Gastrocnemius medialis (tissue), 4 donors: ENCODE data around the gene PCDHGC3. TPM values are rescaled to one million over a fixed set of nuclear protein-coding genes. Genes with fewer than 3 reads are reported as not detected.

Experiments used
- ATAC-seq, 2 donors: fragments of 150-250 bp; one replicate each; pipeline ENCODE4 v1.9.1; 2016
- DNase-seq, 2 donors: peaks; one replicate each; pipeline ENCODE4 v3.0.0-alpha.2; 2019
- H3K27ac ChIP-seq, 4 donors: fragments of 200-600 bp; sonication (generic); 1 replicate in 1 of 4; 2 replicates in 3 of 4; pipeline ENCODE4 v1.5.1; 2016 to 2018; ENCODE audit warnings: mild to moderate bottlenecking in 2 of 4, moderate library complexity in 1 of 4
- H3K27me3 ChIP-seq, 3 donors: fragments of 200-600 bp; sonication (generic) in 2 of 3; 1 replicate in 1 of 3; 2 replicates in 2 of 3; pipeline versions ENCODE4 v1.5.1 to v1.6.0; 2016 to 2019; ENCODE audit warnings: mild to moderate bottlenecking in 1 of 3, moderate library complexity in 1 of 3
- H3K36me3 ChIP-seq, 2 donors: fragments of 200-600 bp; sonication (generic) in 1 of 2; one replicate each; pipeline ENCODE4 v1.5.1; 2017 to 2018
- H3K4me1 ChIP-seq, 2 donors: fragments of 200-600 bp; sonication (generic) in 1 of 2; one replicate each; pipeline ENCODE4 v1.5.1; 2016 to 2017; ENCODE audit warnings: mild to moderate bottlenecking in 2 of 2
- H3K4me3 ChIP-seq, 4 donors: fragments of 200-600 bp; sonication (generic) in 3 of 4; 1 replicate in 1 of 4; 2 replicates in 3 of 4; pipeline ENCODE4 v1.5.1; 2016 to 2019; ENCODE audit warnings: mild to moderate bottlenecking in 2 of 4
- H3K9me3 ChIP-seq, 3 donors: fragments of 200-600 bp; sonication (generic) in 2 of 3; 1 replicate in 1 of 3; 2 replicates in 2 of 3; pipeline ENCODE4 v1.5.1; 2016 to 2019
- POLR2A ChIP-seq, 2 donors: fragments of 450-650 bp; IDR thresholded peaks; one replicate each; pipeline ENCODE4 v1.6.1; 2017; ENCODE audit warnings: antibody characterized with exemption in 2 of 2, mild to moderate bottlenecking in 2 of 2, moderate library complexity in 2 of 2
- in situ Hi-C, 4 donors: fragments of 200-750 bp; cut with MboI; loops; one replicate each; pipeline versions ENCODE4 v1.15.0 to v1.8.0; 2017; ENCODE audit warnings: low sequenced_read_pairs in 4 of 4
- intact Hi-C: fragments of 100-400 bp; cut with DNase I; formaldehyde crosslinking; loops from one replicate; pipeline ENCODE4 v1.15.1; 2023; ENCODE audit warnings: low total_unique reads
- total RNA-seq, 4 donors: library from RNA; depleted of rRNA; stranded (reverse); fragments of >200 nt; gene quantifications; one replicate each; pipeline versions ENCODE4 v1.1.0 to v1.2.3, GENCODE V29; 2016
- TF ChIP-seq, protein P1 (sequence below), 5 experiments: fragments of 450-650 bp in 3 of 5; fragments of 200-600 bp in 2 of 5; sonication (generic) in 2 of 5; IDR thresholded peaks in 4 of 5; conservative IDR thresholded peaks in 1 of 5; 1 replicate in 4 of 5; 2 replicates in 1 of 5; pipeline ENCODE4 v1.5.1; 2016 to 2019; ENCODE audit warnings: antibody characterized with exemption in 5 of 5, mild to moderate bottlenecking in 3 of 5, moderate library complexity in 3 of 5

PCDHGC3 gene
- total RNA-seq, 4 donors from 2014 or later = 11.8 to 14.5 (median 13.8) TPM

- intact Hi-C loops = no loop called here
- ATAC-seq = no peak
- H3K27me3 ChIP-seq = no peaks in the 10 kb centered on the region
- no peak for TF ChIP-seq POLR2A (IDR thresholded peaks at IDR 0.05)
- TF ChIP-seq, protein P1, sequence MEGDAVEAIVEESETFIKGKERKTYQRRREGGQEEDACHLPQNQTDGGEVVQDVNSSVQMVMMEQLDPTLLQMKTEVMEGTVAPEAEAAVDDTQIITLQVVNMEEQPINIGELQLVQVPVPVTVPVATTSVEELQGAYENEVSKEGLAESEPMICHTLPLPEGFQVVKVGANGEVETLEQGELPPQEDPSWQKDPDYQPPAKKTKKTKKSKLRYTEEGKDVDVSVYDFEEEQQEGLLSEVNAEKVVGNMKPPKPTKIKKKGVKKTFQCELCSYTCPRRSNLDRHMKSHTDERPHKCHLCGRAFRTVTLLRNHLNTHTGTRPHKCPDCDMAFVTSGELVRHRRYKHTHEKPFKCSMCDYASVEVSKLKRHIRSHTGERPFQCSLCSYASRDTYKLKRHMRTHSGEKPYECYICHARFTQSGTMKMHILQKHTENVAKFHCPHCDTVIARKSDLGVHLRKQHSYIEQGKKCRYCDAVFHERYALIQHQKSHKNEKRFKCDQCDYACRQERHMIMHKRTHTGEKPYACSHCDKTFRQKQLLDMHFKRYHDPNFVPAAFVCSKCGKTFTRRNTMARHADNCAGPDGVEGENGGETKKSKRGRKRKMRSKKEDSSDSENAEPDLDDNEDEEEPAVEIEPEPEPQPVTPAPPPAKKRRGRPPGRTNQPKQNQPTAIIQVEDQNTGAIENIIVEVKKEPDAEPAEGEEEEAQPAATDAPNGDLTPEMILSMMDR (IDR thresholded peaks at IDR 0.05 in 4 of 5, conservative IDR thresholded peaks at IDR 0.05 in 1 of 5) = no peak
- H3K36me3 ChIP-seq = no peaks in the 10 kb centered on the region
- H3K27ac ChIP-seq = no peak overlapping the region
- DNase-seq = no peak
- peaks cover 5 to 21% of the 10 kb centered on the region in 2 donors for H3K4me1 ChIP-seq
- no peaks in the 10 kb centered on the region for H3K9me3 ChIP-seq
- H3K4me3 ChIP-seq = no peak overlapping the region
- in situ Hi-C loops = no loop called here
Measured at GRCh38 chr5:141495453-141495811, 19.7 kb downstream of the PCDHGC3 start.

DNA sequence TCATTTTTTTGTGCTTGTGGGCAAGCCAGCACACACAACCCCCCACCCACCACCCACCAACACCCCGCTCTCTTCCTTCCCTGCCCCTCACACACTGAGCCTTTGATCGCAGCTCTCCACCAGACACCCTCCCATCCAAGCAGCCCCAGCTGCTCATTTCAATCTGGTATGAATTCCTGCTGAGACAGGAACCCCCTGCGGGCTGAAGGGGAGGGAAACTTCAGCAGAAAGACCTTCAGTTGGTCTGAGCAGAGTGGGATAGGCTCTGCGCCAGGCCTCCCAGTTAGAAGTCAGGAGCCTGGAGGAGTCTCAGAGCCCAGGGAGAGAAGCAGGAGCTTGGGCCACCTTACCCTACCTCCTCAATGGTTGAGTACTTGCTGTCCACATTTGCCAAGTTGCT is 20.3 kb downstream of the PCDHGC3 start:
- Histone ChIP-seq H3K4me1 (peaks cover 5 to 21% of the 10 kb centered on the region in 2 donors), H3K27me3 (no peaks in the 10 kb centered on the region), H3K27ac (no peak overlapping the region), H3K36me3 (no peaks in the 10 kb centered on the region), H3K4me3 (no peak overlapping the region), H3K9me3 (no peaks in the 10 kb centered on the region)
- intact Hi-C loops (no loop called here), in situ Hi-C loops (no loop called here)
- DNase-seq (peak in 1 of 2 donors; percentile 7), ATAC-seq (no peak)
- TF ChIP-seq POLR2A (IDR thresholded peaks at IDR 0.05) = no peak
- TF ChIP-seq, protein P1 (IDR thresholded peaks at IDR 0.05 in 4 of 5, conservative IDR thresholded peaks at IDR 0.05 in 1 of 5) = no peak

DNA sequence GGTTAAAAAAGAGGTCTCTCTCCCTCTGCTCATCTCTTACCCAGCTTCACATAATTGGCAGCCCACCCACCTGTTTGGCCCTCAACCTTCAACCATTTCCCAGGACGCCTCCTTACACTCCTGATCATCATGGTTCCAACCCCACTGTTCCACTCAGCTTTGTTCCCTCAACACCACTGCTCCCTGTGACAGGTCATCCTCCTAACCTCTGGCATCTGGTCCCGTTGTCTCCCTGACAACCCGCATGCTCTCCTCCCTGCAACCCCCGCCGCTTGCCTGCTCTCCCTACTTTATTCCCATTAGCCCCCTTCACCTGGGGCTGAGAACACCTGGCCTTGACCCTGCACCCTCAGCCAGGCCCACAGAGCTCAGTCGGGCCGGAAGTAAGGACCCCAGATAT is 26.0 kb downstream of the PCDHGC3 start:
- Histone ChIP-seq H3K4me3 (no peak overlapping the region), H3K4me1 (peaks cover 5 to 18% of the 10 kb centered on the region in 2 donors), H3K9me3 (no peaks in the 10 kb centered on the region), H3K27me3 (no peaks in the 10 kb centered on the region), H3K27ac (no peak overlapping the region), H3K36me3 (no peaks in the 10 kb centered on the region)
- intact Hi-C loops (no loop called here), in situ Hi-C loops (no loop called here)
- DNase-seq (no peak), ATAC-seq (no peak)
- TF ChIP-seq POLR2A (IDR thresholded peaks at IDR 0.05) = no peak
- TF ChIP-seq, protein P1 (IDR thresholded peaks at IDR 0.05 in 4 of 5, conservative IDR thresholded peaks at IDR 0.05 in 1 of 5) = no peak

DNA sequence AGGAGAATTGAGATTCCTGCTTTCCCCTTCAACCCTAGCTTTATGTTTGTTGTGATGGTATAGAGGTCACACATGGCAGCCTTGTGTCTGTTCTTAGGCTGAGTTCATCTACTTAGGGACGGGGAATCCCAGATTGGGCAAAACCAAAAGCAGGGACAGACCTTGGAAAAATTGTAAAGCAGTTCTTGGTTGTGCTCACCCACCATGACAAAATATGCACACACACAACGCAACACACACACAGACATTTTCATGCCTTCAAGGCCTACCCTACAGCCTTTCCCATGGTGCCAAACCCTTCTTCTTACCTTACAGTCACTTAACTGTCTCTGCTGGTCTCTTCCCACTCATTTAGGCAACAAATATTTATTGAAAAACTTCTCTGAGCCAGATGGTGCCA is 27.9 kb downstream of the PCDHGC3 start:
- no peak for ATAC-seq
- H3K27ac ChIP-seq = peak overlapping the region in 3 of 4 donors; percentile 7 to 88 (median 10)
- no peak for TF ChIP-seq POLR2A (IDR thresholded peaks at IDR 0.05)
- TF ChIP-seq, protein P1 (IDR thresholded peaks at IDR 0.05 in 4 of 5, conservative IDR thresholded peaks at IDR 0.05 in 1 of 5) = no peak
- H3K4me3 ChIP-seq = no peak overlapping the region
- H3K36me3 ChIP-seq = no peaks in the 10 kb centered on the region
- H3K9me3 ChIP-seq = no peaks in the 10 kb centered on the region
- no peak for DNase-seq
- peaks cover 24 to 37% of the 10 kb centered on the region in 2 donors for H3K4me1 ChIP-seq
- no peaks in the 10 kb centered on the region for H3K27me3 ChIP-seq
- intact Hi-C loops = no loop called here
- in situ Hi-C loops = no loop called here

GRCh38 chr5:141504216-141504615 is 28.4 kb downstream of the PCDHGC3 start:
- DNase-seq (no peak), ATAC-seq (no peak)
- Histone ChIP-seq H3K4me3 (no peak overlapping the region), H3K36me3 (no peaks in the 10 kb centered on the region), H3K9me3 (no peaks in the 10 kb centered on the region), H3K4me1 (peaks cover 28 to 43% of the 10 kb centered on the region in 2 donors), H3K27me3 (no peaks in the 10 kb centered on the region), H3K27ac (peak overlapping the region in 3 of 4 donors; percentile 10 to 88 (median 87))
- intact Hi-C loops (no loop called here), in situ Hi-C loops (no loop called here)
- no peak for TF ChIP-seq POLR2A (IDR thresholded peaks at IDR 0.05)
- TF ChIP-seq, protein P1 (IDR thresholded peaks at IDR 0.05 in 4 of 5, conservative IDR thresholded peaks at IDR 0.05 in 1 of 5) = no peak
